NCI-H2107 (cell line): Measurements from ENCODE around the gene TMEM131L.
"Not testable (repeated sequence)": the region's sequence is repeated elsewhere in the genome, so short reads cannot be mapped to it uniquely, and the experiment has no call there.

Source experiments
- DNase-seq: peaks from one replicate; lab custom pipeline; 2025; lab: John Stamatoyannopoulos, UW

TMEM131L gene

DNA sequence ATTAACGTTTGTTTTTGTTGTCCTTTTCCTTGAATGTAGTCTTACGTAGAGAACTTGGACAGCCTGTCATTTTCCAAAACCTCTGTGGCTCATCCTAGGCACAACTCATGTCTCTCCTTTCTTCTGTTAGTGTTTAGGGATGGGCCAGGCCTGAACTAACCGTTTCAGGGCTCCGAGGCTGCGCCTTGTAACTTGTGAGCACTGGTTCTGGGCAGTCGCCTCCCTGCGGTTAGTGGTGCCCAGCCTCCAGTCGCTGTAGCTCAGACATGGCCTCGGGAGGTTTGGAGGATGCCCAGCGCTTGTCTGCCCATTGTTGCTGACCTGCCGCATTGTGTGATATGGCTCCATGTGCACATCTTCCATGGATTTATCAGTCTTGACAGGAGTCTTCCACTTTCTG is 32.8 kb downstream of the TMEM131L start:
- DNase-seq: no peak

DNA sequence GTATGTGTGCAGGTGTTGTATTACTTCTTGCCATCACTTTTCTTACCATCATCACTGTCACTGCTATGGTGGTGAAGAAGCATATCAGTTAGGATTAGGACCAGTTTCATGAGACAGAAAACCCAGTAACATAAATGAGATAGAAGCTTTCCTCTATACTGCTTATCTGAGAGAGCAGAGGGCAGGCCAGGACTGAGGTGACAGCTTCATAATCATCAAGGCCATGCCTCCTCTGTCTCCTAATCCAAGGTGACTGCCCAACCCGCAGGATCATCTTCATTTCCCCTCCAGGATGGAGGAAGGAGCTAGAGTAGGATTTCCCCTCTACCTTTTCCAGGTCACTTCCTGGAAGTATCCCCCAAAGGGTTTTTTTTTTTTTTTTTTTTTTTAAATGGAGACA is 35.4 kb downstream of the TMEM131L start:
- no peak for DNase-seq

DNA sequence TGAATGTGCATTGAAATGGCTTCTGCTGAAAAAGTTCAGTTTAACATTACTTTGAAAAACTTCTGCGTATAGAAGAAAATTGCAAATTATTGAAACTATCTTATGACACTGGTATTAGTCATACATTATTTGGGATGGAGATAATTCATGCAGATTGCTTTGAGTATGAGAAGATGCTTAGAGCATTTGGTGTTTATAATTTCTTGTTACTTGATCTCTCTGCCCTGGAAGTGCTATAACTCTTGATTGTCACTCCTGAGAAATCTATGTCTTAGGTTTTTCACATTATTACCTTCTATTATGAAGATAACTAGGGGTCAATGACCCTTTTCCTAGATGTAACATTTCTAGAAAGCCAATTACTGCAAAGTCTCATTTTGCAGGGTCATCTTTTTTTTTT is 36.4 kb downstream of the TMEM131L start:
- DNase-seq: no peak

DNA sequence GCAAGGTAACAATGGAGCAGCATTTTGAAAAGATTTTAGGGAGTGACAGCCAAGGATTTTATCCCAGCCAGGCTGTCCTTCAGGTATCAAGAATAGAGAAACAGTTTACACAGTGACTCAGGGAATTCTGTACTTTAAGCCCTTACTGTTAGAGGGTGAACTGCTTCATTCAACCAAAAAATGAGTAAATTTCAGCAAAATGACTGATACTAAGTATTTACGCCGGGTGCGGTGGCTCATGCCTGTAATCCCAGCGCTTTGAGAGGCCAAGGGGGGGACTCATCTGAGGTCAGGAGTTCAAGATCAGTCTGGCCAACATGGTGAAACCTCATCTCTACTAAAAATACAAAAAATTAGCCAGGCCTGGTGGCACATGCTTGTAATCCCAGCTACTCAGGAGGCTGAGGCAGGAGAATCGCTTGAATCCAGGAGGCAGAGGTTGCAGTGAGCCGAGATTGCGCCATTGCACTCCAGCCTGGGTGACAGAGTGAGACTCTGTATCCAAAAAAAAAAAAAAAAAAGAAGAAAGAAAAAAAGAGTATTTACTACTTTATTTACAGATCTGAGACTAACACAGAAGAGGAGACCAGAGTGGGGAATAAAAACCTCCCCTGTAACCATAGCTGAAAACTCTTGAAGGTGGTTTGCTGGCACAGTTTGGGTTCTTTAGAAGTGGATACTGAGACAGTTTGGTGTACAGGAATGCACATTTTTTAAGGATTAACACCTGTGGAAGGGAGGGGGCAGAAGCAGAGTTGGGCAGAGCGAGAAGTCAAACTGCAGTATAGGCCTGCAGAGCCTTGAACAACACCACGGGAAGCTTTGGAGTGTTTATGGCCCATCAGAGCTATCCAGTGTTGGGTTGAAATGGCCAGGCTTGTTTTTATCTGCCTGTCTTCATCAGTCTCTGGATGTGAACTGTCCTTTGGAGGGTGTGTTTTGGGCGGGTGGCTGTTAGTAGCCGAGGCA is 40.5 kb downstream of the TMEM131L start:
- DNase-seq: no peak

DNA sequence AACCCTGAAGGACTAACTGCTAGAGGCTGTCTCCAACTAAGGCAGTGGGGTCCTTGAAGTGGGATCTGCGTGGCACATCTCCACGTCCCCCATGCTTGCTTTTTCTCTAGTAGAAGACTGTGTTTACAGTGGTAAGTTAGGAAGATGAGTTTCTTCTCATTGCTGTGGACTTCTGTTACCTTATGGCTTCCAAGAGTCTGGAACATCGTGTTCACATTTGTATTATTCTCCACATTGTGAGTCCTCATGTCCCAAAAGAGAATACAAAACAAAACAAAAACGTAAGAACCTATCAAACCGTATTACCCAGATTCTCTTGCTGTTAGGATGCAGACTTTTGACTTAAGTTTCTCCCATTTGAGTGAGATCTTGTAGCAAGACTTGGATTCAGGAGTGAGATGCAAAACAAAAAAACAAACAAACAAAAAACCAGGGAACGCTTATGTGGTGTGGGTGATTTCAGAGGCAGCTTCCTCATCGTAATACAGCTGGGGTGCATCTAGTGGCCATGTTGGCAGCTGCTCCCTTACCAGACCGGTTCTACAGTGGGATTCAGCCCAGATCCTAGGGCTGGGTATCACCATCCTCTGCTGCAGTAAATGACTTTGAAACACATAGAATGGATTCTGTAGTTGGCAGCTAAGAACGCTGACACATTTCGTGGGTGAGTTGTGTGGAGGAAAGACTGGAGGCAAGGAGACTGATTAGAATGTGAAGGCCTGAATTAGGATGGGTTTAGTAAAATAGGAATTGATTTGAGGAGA is 41.3 kb downstream of the TMEM131L start:
- DNase-seq: no peak

DNA sequence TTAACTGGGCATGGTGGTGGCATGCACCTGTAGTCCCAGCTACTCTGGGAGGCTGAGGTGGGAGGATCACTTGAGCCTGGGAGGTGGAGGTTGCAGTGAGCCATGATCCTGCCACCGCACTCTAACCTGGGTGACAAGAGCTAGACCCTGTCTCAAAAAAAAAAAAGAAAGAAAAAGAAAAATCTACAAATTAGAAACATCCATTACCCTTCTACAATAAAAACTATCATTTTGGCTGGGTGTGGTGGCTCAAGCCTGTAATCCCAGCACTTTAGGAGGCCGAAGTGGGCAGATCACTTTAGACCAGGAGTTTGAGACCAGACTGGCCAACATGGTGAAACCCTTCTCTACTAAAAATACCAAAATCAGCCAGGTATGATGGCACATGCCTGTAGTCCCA is 43.1 kb downstream of the TMEM131L start:
- DNase-seq: not testable (repeated sequence)

- DNase-seq: no peak
Measured at GRCh38 chr4:153509724-153510123, 43.6 kb downstream of the TMEM131L start.

GRCh38 chr4:153510252-153511001 is 44.3 kb downstream of the TMEM131L start:
- DNase-seq: no peak

GRCh38 chr4:153511104-153511503 is 44.9 kb downstream of the TMEM131L start:
- no peak for DNase-seq

DNA sequence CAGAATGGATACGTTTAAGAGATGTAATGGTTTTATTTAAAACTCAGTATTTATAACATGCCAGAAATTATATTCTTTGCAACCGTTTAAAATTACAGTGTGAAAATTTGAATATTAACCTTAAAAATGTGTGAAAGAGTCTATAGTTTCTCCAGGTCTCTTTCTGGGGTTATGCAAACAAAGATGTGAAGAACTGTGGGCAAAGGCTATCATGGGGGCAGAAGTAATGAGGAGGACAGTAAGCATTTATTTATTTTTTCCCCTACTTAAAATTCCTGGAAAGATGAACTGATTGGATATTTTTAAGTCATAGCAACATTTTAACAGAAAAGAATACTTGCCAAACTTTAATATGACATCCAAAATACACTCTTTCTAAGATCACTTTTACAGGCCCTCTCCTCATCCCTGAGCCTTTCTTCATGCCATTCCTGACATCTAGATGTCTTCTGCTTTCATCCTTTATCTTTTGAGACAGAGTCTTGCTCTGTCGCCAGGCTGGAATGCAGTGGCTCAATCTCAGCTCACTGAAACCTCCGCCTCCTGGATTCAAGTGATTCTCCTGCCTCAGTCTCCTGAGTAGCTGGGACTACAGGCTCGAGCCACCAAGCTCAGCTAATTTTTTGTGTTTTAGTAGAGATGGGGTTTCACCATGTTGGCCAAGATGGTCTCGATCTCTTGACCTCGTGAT is 46.1 kb downstream of the TMEM131L start:
- DNase-seq: no peak

DNA sequence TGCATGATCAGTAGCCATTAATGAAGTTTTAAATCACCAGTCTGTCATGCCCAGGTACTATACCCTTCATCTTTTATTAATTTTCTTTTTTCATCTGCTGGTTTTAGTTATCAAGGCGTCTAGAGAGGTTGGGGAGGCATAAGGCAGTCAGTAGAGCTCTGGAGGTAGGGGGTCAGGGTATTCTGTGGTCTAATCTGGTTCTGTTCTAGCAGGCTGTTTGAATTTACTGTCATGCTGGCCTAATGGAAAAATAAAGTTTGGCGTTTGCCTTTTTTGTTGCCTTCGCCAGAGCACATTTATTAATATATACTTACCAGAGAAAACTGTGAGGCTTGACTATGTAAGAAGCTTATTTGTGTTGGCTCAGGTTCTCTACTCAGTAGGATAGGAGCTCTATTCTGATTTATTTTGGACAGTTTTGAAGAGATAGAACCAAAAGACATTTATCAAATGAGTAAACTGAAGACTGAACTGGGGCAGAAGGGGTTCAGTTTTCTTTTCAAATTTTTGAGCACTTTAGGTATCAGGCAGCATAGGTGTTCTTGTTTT is 46.9 kb downstream of the TMEM131L start:
- no peak for DNase-seq

- DNase-seq: no peak
Measured at GRCh38 chr4:153513596-153513995, 47.4 kb downstream of the TMEM131L start.

DNA sequence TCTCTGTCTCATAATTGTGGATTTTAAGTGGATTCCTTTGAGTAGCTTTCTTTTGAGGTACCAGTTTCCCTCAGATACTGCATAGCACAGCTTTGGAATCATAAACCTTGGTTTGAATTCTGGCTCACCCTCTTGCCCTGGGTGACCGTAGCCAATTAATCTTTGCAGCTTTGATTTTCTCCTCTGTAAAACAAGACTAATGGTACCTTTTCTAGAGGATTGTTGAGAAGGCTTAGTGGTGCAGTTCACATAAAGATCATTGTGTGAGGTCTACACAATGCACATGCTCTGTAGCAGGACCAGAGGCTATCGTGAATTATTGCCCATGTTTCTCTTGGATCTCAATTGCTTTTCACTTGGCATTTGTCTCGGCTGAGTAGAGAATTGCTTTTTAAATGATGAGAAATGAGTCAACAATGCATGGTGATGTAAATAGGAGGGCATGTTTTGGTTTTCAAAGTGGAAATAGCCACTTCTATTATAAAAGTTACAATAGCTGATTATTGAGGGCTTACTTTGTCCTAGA is 47.9 kb downstream of the TMEM131L start:
- no peak for DNase-seq

- no peak for DNase-seq
Measured at GRCh38 chr4:153514688-153515426, 48.7 kb downstream of the TMEM131L start.

DNA sequence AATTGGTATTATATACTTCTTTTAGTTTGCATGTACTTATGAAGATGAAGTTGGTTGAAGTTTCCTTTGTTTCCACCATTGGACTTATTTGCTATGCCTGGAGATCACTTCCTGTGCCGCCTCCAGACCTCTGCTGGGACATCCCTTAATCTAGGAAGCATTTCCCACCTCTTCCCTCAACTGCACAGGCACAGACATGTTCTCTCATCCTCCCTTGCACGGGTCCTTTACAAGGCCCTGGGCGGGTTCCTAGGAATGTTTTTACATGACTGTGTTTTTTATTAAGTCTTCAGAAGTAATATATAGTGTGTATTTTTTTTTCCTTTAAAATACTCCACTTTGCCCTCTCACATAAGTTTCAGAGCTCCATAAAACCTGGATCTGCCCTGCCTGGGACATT is 51.0 kb downstream of the TMEM131L start:
- no peak for DNase-seq

GRCh38 chr4:153518001-153518400 is 51.8 kb downstream of the TMEM131L start:
- DNase-seq: no peak

DNA sequence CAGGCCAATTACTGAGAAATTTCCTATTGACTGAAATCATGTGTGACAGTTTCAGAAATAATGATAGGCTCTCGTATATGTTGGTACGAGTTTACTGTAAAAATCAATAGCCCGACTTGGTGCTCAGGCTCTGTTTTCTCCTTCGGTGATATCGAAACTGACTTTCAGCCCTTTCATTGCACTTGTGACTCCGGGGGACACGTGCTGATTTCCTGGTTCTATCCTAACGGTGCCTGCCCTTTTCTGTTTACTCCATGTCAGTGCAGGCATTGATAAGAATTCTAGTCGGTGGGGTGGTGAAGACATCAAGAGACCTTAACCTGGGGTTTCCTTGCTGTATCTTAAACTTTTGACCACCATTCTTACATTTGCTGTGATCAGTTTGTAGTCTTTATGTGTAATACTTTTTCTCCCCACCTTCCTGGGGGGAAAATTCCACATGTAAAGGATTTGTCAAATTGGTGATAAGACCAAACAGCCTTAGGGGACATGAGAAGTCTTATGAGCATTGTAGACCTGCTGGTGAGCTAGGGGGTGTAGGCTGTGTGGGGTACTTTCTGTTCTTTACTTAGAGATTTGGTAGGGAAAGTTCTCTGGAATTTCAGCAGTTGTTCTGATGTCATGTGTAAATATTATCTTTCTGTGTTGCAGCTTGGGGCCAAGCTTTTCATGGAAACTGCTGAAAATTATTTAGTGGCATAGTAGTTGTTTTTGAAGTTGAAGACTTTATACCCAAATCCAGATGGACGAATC is 52.7 kb downstream of the TMEM131L start:
- no peak for DNase-seq

GRCh38 chr4:153519687-153520086 is 53.5 kb downstream of the TMEM131L start:
- DNase-seq: no peak

- no peak for DNase-seq
Measured at GRCh38 chr4:153520227-153520626, 54.1 kb downstream of the TMEM131L start.
